H1 (cell line): ENCODE measurements around the gene OXER1. TPM values are rescaled to one million over a fixed set of nuclear protein-coding genes. Genes with fewer than 3 reads are reported as not detected.

ENCODE experiments used
- ASH2L ChIP-seq: fragments of 200-600, 300-600 bp; sonication (generic); IDR thresholded peaks from one replicate; pipeline ENCODE4 v1.7.1; 2017; ENCODE audit warnings: low read length
- BRCA1 ChIP-seq: IDR thresholded peaks from 2 replicates; pipeline ENCODE4 v1.6.1; 2012; ENCODE audit warnings: low read depth, low read length, improper control_type of control experiment
- CBX5 ChIP-seq: fragments of 300-800, 300-1000 bp; sonication (generic); IDR thresholded peaks from 2 replicates; pipeline ENCODE4 v1.7.1; 2016; ENCODE audit warnings: antibody characterized with exemption, low read length, low read depth
- CBX8 ChIP-seq: fragments of 300-800, 300-1000 bp; sonication (generic); IDR thresholded peaks from 2 replicates; pipeline ENCODE4 v1.7.1; 2016; ENCODE audit warnings: low read depth, low read length, borderline replicate concordance
- CTBP2 ChIP-seq: IDR thresholded peaks from 2 replicates; pipeline ENCODE4 v1.7.0; 2011; ENCODE audit warnings: borderline replicate concordance, mild to moderate bottlenecking, moderate library complexity, mixed read lengths, low read length; ENCODE audit not compliant: insufficient read depth, insufficient read length
- FOSL1 ChIP-seq: IDR thresholded peaks from 2 replicates; pipeline ENCODE4 v1.6.1; 2011; ENCODE audit warnings: mild to moderate bottlenecking, low read depth, low read length, moderate library complexity; ENCODE audit not compliant: insufficient read depth
- GABPA ChIP-seq: IDR thresholded peaks from 2 replicates; pipeline ENCODE4 v1.6.1; 2011; ENCODE audit warnings: mild to moderate bottlenecking, low read length, moderate library complexity, borderline replicate concordance; ENCODE audit not compliant: insufficient read depth
- MAFK ChIP-seq: IDR thresholded peaks from 2 replicates; pipeline ENCODE4 v1.6.1; 2012; ENCODE audit warnings: low read depth, mild to moderate bottlenecking, improper control_type of control experiment, low read length
- NANOG ChIP-seq: IDR thresholded peaks from 2 replicates; pipeline ENCODE4 v1.6.1; 2011; ENCODE audit warnings: low read length, low read depth, mild to moderate bottlenecking, inconsistent platforms; ENCODE audit not compliant: insufficient read depth, poor library complexity, severe bottlenecking
- SP2 ChIP-seq: IDR thresholded peaks from 2 replicates; pipeline ENCODE4 v1.6.1; 2012; ENCODE audit warnings: mild to moderate bottlenecking, low read length, inconsistent platforms
- TBP ChIP-seq: IDR thresholded peaks from 2 replicates; pipeline ENCODE4 v1.6.1; 2011; ENCODE audit warnings: low read depth, low read length, improper control_type of control experiment
- YY1 ChIP-seq: IDR thresholded peaks from 2 replicates; pipeline ENCODE4 v1.6.1; 2011; ENCODE audit warnings: low read depth, mild to moderate bottlenecking, low read length
- polyA plus RNA-seq, 7 experiments: library from polyadenylated mRNA; depleted of rRNA in 3 of 7; stranded (reverse) in 5 of 7; unstranded in 2 of 7; fragments of >200 nt in 5 of 7; fragments of 200-250 nt in 2 of 7; gene quantifications; 1 replicate in 5 of 7; 2 replicates in 1 of 7; 4 replicates in 1 of 7; pipeline versions ENCODE4 v1.2.1 to v1.2.3, GENCODE V29; 2011 to 2013; ENCODE audit warnings: missing spikeins in 2 of 7, mixed read lengths in 2 of 7
- total RNA-seq: library from RNA; stranded (reverse); fragmentation: NEBNext Ultra II Directional; extraction: Animal tissue kit (Norgen Biotek cat#: 25700); gene quantifications from 2 replicates; pipeline ENCODE4 v1.2.1, GENCODE V29; 2021
- TF ChIP-seq, protein P1 (sequence below): fragments of 300-600 bp; sonication (generic); IDR thresholded peaks from 2 replicates; pipeline ENCODE4 v1.7.1; 2012; ENCODE audit warnings: low read length, moderate library complexity, mild to moderate bottlenecking, inconsistent platforms; ENCODE audit not compliant: insufficient replicate concordance

Gene OXER1
- total and polyA plus RNA-seq, 2 of the 8 experiments (the other 6 are each of a cell fraction or from before 2014, with no cell fraction given) = 1.2 to 2.9 TPM

DNA sequence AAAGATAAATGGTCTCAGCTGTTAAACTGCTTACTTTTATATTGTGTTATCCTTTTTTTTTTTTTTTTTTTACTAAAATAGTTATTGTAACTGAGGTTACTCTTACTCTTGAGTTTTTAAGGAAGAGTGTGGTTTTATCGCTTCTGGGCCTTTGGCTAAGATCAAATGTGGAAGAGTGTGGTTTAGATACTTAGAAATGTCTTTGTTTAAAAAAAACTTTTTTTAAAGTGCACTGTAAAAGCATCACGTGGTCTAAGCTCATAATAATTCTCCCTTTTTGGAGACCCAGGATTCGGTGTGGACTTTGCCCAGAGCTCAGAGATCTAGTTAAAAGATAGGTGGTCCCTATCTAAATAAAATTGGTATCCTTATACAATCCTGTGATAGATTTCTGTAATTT lies 11.9 kb upstream of the OXER1 start (continued):
- TF ChIP-seq, protein P1, sequence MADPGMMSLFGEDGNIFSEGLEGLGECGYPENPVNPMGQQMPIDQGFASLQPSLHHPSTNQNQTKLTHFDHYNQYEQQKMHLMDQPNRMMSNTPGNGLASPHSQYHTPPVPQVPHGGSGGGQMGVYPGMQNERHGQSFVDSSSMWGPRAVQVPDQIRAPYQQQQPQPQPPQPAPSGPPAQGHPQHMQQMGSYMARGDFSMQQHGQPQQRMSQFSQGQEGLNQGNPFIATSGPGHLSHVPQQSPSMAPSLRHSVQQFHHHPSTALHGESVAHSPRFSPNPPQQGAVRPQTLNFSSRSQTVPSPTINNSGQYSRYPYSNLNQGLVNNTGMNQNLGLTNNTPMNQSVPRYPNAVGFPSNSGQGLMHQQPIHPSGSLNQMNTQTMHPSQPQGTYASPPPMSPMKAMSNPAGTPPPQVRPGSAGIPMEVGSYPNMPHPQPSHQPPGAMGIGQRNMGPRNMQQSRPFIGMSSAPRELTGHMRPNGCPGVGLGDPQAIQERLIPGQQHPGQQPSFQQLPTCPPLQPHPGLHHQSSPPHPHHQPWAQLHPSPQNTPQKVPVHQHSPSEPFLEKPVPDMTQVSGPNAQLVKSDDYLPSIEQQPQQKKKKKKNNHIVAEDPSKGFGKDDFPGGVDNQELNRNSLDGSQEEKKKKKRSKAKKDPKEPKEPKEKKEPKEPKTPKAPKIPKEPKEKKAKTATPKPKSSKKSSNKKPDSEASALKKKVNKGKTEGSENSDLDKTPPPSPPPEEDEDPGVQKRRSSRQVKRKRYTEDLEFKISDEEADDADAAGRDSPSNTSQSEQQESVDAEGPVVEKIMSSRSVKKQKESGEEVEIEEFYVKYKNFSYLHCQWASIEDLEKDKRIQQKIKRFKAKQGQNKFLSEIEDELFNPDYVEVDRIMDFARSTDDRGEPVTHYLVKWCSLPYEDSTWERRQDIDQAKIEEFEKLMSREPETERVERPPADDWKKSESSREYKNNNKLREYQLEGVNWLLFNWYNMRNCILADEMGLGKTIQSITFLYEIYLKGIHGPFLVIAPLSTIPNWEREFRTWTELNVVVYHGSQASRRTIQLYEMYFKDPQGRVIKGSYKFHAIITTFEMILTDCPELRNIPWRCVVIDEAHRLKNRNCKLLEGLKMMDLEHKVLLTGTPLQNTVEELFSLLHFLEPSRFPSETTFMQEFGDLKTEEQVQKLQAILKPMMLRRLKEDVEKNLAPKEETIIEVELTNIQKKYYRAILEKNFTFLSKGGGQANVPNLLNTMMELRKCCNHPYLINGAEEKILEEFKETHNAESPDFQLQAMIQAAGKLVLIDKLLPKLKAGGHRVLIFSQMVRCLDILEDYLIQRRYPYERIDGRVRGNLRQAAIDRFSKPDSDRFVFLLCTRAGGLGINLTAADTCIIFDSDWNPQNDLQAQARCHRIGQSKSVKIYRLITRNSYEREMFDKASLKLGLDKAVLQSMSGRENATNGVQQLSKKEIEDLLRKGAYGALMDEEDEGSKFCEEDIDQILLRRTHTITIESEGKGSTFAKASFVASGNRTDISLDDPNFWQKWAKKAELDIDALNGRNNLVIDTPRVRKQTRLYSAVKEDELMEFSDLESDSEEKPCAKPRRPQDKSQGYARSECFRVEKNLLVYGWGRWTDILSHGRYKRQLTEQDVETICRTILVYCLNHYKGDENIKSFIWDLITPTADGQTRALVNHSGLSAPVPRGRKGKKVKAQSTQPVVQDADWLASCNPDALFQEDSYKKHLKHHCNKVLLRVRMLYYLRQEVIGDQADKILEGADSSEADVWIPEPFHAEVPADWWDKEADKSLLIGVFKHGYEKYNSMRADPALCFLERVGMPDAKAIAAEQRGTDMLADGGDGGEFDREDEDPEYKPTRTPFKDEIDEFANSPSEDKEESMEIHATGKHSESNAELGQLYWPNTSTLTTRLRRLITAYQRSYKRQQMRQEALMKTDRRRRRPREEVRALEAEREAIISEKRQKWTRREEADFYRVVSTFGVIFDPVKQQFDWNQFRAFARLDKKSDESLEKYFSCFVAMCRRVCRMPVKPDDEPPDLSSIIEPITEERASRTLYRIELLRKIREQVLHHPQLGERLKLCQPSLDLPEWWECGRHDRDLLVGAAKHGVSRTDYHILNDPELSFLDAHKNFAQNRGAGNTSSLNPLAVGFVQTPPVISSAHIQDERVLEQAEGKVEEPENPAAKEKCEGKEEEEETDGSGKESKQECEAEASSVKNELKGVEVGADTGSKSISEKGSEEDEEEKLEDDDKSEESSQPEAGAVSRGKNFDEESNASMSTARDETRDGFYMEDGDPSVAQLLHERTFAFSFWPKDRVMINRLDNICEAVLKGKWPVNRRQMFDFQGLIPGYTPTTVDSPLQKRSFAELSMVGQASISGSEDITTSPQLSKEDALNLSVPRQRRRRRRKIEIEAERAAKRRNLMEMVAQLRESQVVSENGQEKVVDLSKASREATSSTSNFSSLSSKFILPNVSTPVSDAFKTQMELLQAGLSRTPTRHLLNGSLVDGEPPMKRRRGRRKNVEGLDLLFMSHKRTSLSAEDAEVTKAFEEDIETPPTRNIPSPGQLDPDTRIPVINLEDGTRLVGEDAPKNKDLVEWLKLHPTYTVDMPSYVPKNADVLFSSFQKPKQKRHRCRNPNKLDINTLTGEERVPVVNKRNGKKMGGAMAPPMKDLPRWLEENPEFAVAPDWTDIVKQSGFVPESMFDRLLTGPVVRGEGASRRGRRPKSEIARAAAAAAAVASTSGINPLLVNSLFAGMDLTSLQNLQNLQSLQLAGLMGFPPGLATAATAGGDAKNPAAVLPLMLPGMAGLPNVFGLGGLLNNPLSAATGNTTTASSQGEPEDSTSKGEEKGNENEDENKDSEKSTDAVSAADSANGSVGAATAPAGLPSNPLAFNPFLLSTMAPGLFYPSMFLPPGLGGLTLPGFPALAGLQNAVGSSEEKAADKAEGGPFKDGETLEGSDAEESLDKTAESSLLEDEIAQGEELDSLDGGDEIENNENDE = no peak
- no peak for TF ChIP-seq YY1
- TF ChIP-seq FOSL1 = no peak
- no peak for TF ChIP-seq GABPA
- no peak for TF ChIP-seq TBP
- no peak for TF ChIP-seq CBX5
- no peak for TF ChIP-seq CBX8
- TF ChIP-seq CTBP2 = no peak
- no peak for TF ChIP-seq SP2
- no peak for TF ChIP-seq BRCA1
- TF ChIP-seq MAFK = no peak
- no peak for TF ChIP-seq NANOG
- TF ChIP-seq ASH2L = no peak
